ENCODE measurements around the gene MEN1. TPM values are rescaled to one million over a fixed set of nuclear protein-coding genes. Genes with fewer than 3 reads are reported as not detected.

MEN1 gene
- total and polyA plus RNA-seq, 2 of the 13 experiments (the other 11 are each of a cell fraction or from before 2014, with no cell fraction given) = 20.5 to 27.3 TPM

DNA sequence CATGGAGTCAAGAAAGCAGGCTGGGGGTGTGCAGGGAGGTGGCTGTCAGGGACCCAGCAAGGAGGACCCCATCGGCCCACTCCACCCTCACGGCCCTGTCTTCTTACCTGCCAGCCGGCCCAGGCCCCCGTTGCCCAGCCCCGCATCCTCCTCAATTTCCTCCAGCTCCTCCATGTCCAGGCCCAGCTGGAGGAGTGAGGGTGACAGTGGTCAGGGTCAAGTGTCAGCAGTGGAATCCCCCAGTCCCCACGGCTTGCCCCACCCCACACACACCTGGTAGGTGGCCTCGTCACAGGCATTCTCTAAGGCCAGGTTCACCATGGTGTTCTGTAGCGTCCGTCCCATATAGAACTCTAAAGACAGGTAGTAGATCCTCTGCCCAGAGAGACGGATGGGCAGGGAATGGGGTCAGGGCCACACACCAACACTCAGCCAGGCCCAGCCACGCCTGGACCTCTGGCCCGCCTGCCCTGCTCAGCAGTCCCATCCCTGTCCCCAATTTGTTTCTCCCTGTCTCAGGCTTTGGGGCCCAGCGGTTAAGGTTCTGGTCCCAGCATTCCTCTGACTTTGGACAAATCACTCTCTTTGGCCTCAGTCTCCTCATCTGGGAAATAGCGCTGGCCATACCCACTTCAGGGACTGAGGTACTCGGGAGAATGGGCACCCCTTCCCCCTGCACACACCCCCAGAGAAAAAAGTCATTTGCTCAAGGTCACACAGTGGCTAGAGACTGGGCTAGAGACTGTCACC, 51.8 kb downstream of the MEN1 start:
- POLR2A ChIA-PET = interaction anchor here (1.3 to 3.3 kb wide), 2 partner anchors 11 to 21 kb away, joined by 3 to 24 read pairs; partner anchors contain the start of gene SF1
- Histone ChIP-seq H3K36me3 (replicated peaks in 1 of 2; ENCODE audit: control insufficient read depth in 1 of 2, insufficient read depth in 2 of 2, low read length in 2 of 2) (peaks cover 0 to 8% of the 10 kb centered on the region in 2 experiments; a peak in 1 of 5 replicates), H3K9ac (ENCODE audit: insufficient read depth, low read depth, low read length) (no peak overlapping the region), H3K79me2 (ENCODE audit: insufficient read depth, low read length) (no peaks in the 10 kb centered on the region), H4K20me1 (ENCODE audit: insufficient read depth, low read length) (peaks cover 14% of the 10 kb centered on the region), H3K4me3 (replicated peaks in 1 of 3; ENCODE audit: insufficient read depth in 1 of 3, low read depth in 2 of 3, low read length in 3 of 3) (peak overlapping the region in 1 of 3 experiments; percentile 4; a peak in 2 of 6 replicates), H3K27ac (ENCODE audit: extremely low read length, insufficient read depth, low read length) (no peak overlapping the region), H3K9me3 (ENCODE audit: low read length) (no peaks in the 10 kb centered on the region), H2AFZ (ENCODE audit: low read length) (no peak overlapping the region), H3K27me3 (ENCODE audit: control insufficient read depth in 1 of 2, insufficient read depth in 2 of 2, low read length in 2 of 2) (peaks cover 3 to 15% of the 10 kb centered on the region in 2 experiments; a peak in 3 of 5 replicates), H3K4me2 (ENCODE audit: low read depth, low read length) (peak overlapping the region; percentile 59; the same call in 1 of the 2 replicates), H3K4me1 (ENCODE audit: insufficient read depth, low read length) (peaks cover 35% of the 10 kb centered on the region)
- DNase-seq (ENCODE audit: low spot score) (no peak), ATAC-seq (peak; percentile 1; the same call in 1 of the 3 replicates), FAIRE-seq (no peak)
- 67% methylated on average over 7 of the region's 15 CpGs for WGBS (ENCODE audit: low lambda C conversion rate)
- intact Hi-C loops (cut with micrococcal nuclease; ENCODE audit: unreplicated experiment) = no loop called here
- BruUV-seq (replicated peaks) = no TSS peak
- TF ChIP-seq, protein P1, sequence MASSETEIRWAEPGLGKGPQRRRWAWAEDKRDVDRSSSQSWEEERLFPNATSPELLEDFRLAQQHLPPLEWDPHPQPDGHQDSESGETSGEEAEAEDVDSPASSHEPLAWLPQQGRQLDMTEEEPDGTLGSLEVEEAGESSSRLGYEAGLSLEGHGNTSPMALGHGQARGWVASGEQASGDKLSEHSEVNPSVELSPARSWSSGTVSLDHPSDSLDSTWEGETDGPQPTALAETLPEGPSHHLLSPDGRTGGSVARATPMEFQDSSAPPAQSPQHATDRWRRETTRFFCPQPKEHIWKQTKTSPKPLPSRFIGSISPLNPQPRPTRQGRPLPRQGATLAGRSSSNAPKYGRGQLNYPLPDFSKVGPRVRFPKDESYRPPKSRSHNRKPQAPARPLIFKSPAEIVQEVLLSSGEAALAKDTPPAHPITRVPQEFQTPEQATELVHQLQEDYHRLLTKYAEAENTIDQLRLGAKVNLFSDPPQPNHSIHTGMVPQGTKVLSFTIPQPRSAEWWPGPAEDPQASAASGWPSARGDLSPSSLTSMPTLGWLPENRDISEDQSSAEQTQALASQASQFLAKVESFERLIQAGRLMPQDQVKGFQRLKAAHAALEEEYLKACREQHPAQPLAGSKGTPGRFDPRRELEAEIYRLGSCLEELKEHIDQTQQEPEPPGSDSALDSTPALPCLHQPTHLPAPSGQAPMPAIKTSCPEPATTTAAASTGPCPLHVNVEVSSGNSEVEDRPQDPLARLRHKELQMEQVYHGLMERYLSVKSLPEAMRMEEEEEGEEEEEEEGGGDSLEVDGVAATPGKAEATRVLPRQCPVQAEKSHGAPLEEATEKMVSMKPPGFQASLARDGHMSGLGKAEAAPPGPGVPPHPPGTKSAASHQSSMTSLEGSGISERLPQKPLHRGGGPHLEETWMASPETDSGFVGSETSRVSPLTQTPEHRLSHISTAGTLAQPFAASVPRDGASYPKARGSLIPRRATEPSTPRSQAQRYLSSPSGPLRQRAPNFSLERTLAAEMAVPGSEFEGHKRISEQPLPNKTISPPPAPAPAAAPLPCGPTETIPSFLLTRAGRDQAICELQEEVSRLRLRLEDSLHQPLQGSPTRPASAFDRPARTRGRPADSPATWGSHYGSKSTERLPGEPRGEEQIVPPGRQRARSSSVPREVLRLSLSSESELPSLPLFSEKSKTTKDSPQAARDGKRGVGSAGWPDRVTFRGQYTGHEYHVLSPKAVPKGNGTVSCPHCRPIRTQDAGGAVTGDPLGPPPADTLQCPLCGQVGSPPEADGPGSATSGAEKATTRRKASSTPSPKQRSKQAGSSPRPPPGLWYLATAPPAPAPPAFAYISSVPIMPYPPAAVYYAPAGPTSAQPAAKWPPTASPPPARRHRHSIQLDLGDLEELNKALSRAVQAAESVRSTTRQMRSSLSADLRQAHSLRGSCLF (CRISPR knock-in tag; IDR thresholded peaks at IDR 0.05; ENCODE audit: borderline replicate concordance) = no peak
- TF ChIP-seq ZNF629 (CRISPR knock-in tag; conservative IDR thresholded peaks at IDR 0.05) = peak; percentile 71
- in situ Hi-C loops (cut with HindIII; ENCODE audit: extremely low pct_ligation_motif_present, low pct_unique_long_range_greater_than_20kb) = no loop called here
- CTCF ChIA-PET (ENCODE audit: low intra/inter-chr PET ratio, low total read pairs) = no interaction called here

Data from HepG2 (cell line).